Neural progenitor cell (in vitro differentiated cells): ENCODE data around the gene SLC5A11.

Source experiments
- EZH2 ChIP-seq: fragments of 200-600 bp; sonication (generic); IDR thresholded peaks from 2 replicates; pipeline ENCODE4 v1.6.1; 2017; ENCODE audit warnings: antibody characterized with exemption, mild to moderate bottlenecking, moderate library complexity
- TF ChIP-seq, protein P1 (sequence below): fragments of 200-600 bp; sonication (generic); IDR thresholded peaks from 2 replicates; pipeline ENCODE4 v1.5.1; 2017; ENCODE audit warnings: antibody characterized with exemption, mild to moderate bottlenecking

DNA sequence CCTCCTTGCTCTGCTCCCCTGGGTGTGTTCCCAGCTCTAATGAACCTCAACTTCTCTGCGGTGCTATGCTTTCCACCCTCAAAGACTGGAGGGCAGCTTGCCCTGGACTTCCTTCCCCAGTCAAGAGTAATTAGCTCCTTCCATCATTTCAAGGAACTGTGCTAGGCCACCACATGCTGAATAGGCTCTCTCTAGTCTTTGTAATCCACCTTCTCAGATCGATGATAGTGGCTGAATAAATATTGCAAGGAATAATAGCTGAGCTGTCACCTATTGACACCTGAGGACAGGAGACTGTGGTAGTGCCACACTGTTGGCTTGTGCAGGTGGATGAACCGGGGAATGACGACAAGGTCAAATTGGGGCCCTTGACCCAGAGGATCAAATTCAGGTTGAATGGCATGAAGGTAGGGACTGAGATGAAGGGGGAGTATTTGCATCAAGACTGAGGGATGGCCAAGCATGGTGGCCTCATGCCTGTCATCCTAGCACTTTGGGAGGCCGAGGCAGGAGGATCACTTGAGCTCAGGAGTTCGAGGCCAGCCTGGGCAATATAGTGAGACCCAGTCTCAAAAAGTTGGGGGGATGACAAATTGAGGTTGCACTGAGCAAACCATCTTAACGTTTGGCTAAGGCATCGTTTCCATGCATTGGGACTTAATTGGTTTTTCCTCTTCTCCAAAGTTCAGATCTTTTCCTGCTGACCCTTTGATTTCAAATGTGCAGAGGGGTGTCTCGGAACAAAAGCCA is 18.8 kb upstream of the SLC5A11 start:
- TF ChIP-seq, protein P1, sequence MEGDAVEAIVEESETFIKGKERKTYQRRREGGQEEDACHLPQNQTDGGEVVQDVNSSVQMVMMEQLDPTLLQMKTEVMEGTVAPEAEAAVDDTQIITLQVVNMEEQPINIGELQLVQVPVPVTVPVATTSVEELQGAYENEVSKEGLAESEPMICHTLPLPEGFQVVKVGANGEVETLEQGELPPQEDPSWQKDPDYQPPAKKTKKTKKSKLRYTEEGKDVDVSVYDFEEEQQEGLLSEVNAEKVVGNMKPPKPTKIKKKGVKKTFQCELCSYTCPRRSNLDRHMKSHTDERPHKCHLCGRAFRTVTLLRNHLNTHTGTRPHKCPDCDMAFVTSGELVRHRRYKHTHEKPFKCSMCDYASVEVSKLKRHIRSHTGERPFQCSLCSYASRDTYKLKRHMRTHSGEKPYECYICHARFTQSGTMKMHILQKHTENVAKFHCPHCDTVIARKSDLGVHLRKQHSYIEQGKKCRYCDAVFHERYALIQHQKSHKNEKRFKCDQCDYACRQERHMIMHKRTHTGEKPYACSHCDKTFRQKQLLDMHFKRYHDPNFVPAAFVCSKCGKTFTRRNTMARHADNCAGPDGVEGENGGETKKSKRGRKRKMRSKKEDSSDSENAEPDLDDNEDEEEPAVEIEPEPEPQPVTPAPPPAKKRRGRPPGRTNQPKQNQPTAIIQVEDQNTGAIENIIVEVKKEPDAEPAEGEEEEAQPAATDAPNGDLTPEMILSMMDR = no peak
- no peak for TF ChIP-seq EZH2
